NCI-H2196 (cell line): ENCODE measurements around the gene PCDHB3.
"Not testable (repeated sequence)": the region's sequence is repeated elsewhere in the genome, so short reads cannot be mapped to it uniquely, and the experiment has no call there.

Source experiments
- DNase-seq: peaks from one replicate; lab custom pipeline; 2025; ENCODE audit not compliant: unreplicated experiment; lab: John Stamatoyannopoulos, UW

PCDHB3 gene

GRCh38 chr5:141135718-141136266 is 35.5 kb downstream of the PCDHB3 start:
- no peak for DNase-seq

- DNase-seq: not testable (repeated sequence)
Observed at GRCh38 chr5:141137346-141137745, 37.1 kb downstream of the PCDHB3 start.

GRCh38 chr5:141149812-141150211 is 49.5 kb downstream of the PCDHB3 start, which contains the start of gene PCDHB6:
PCDHB6 (plus strand) TSS chr5:141150057; CDS start chr5:141150258, 201 bp downstream.
- DNase-seq: no peak

- no peak for DNase-seq
Observed at GRCh38 chr5:141150224-141150992, 50.1 kb downstream of the PCDHB3 start.

GRCh38 chr5:141150993-141151325 is 50.7 kb downstream of the PCDHB3 start:
- DNase-seq: no peak

- not testable (repeated sequence) for DNase-seq
Observed at GRCh38 chr5:141151632-141152031, 51.4 kb downstream of the PCDHB3 start.

- DNase-seq: not testable (repeated sequence)
Observed at GRCh38 chr5:141152096-141152495, 51.8 kb downstream of the PCDHB3 start.
